Skeletal muscle cell (primary cell): ENCODE results near the gene CBY2.
"Not testable (repeated sequence)": the region's sequence is repeated elsewhere in the genome, so short reads cannot be mapped to it uniquely, and the experiment has no call there.

Source experiments
- DNase-seq: peaks from one replicate; pipeline ENCODE4 v3.0.0-alpha.2; 2010; ENCODE audit warnings: low read depth
- H3K4me3 ChIP-seq: 2 replicates; pipeline ENCODE4 v1.5.1; 2011; ENCODE audit warnings: low read depth, mild to moderate bottlenecking, control low read depth, low read length, moderate library complexity

Gene CBY2

GRCh38 chr13:45733361-45733760 is 31.2 kb downstream of the CBY2 start:
- no peak overlapping the region for H3K4me3 ChIP-seq
- DNase-seq: no peak

- no peak overlapping the region for H3K4me3 ChIP-seq
- no peak for DNase-seq
Measured at GRCh38 chr13:45737571-45738017, 35.5 kb downstream of the CBY2 start.

GRCh38 chr13:45742985-45743384 is 40.9 kb downstream of the CBY2 start:
- DNase-seq: no peak
- no peak overlapping the region for H3K4me3 ChIP-seq

GRCh38 chr13:45744979-45745378 is 42.9 kb downstream of the CBY2 start:
- no peak for DNase-seq
- no peak overlapping the region for H3K4me3 ChIP-seq

GRCh38 chr13:45747071-45747470 is 45.0 kb downstream of the CBY2 start:
- DNase-seq: no peak

GRCh38 chr13:45748941-45749759 is 47.0 kb downstream of the CBY2 start:
- H3K4me3 ChIP-seq: no peak overlapping the region
- DNase-seq: no peak

More at GRCh38 chr13:45747071-45747470, 45.0 kb downstream of the CBY2 start:
- H3K4me3 ChIP-seq: no peak overlapping the region

- DNase-seq: no peak
- no peak overlapping the region for H3K4me3 ChIP-seq
Measured at GRCh38 chr13:45750566-45750965, 48.4 kb downstream of the CBY2 start.

- DNase-seq: no peak
Measured at GRCh38 chr13:45751885-45752284, 49.8 kb downstream of the CBY2 start.

GRCh38 chr13:45752510-45752909 is 50.4 kb downstream of the CBY2 start:
- no peak for DNase-seq
- H3K4me3 ChIP-seq: no peak overlapping the region

More at GRCh38 chr13:45751885-45752284, 49.8 kb downstream of the CBY2 start:
- no peak overlapping the region for H3K4me3 ChIP-seq

GRCh38 chr13:45756498-45756897 is 54.4 kb downstream of the CBY2 start:
- not testable (repeated sequence) for DNase-seq, H3K4me3 ChIP-seq

GRCh38 chr13:45757589-45757988 is 55.5 kb downstream of the CBY2 start:
- DNase-seq, H3K4me3 ChIP-seq: not testable (repeated sequence)

- DNase-seq: no peak
- H3K4me3 ChIP-seq: no peak overlapping the region
Measured at GRCh38 chr13:45763419-45763818, 61.3 kb downstream of the CBY2 start.
